Measurements from ENCODE around the gene SAMD8.

The SAMD8 gene

DNA sequence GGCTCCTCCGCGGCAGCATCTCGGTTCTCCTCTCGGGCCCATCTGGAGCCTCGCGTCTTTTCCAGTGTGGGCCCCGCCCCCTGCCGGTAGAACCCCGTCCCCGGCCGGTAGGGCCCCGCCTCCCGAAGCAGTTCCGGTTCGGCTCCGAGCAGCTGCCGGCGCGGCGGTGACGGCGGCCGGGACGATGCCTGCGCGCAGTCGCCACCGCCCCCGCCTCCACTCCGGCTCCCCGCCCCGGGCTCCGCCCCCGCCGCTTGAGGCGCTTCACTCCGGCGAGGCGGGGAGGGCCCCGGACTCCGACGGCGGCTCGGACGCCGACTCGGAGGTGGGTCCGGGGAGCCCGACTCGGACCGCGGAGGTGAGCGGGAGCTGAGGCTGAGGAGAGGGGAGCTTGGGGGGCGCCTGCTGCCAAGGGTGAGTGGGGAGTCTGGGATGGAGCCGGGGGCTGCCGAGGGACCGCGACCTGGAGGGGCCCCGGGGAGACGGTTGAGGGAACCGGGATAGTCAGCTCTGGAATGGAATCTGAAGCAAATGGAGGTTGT is at the start of gene SAMD8:
SAMD8 (plus strand) TSS at position 292 of the 542 bp plus-strand sequence. CDS start 38,873 bp downstream, outside the sequence.
- DNase-seq = peak; percentile 96

DNA sequence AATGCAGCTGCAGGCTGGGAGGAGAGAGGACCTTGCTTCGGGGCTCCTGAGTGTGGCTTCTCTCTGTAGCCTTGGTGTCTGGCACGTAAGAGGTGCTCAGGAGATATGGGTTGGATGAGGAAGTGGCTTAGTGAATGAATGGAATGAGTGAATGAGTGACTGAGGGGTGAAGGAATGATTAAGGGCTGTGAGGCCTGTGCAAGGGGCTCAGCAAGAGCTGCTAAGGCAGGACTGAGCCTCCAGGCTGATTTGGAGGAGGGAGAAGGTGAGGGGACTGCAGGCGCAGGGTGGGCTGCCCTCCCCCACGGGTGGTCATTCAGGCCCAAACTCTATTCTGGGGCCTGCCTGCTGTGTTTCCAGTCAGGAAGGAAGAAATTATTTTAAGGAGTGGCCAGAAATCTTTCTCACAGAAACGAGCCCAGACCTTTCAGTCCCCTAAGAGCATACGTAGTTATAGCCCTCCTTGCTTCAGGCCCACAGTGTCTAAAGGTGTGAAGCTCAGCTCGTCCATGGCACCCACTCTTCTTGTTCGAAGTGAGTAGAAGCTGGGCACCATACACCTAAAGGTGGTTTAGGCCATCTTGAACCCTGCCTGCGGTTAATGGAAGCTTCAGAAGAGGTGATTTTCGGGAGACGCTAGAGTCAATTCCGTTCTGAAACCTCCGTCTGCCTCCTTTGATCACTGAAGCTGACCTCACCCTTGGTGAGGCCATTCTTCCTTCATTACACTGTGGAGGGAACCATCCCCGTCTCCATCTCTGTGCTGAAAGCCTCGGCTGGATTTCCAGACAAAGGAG is 49.5 kb upstream of the SAMD8 start:
- no peak for DNase-seq

- no peak for DNase-seq
Observed at GRCh38 chr10:75062506-75063299, 48.8 kb upstream of the SAMD8 start.

DNA sequence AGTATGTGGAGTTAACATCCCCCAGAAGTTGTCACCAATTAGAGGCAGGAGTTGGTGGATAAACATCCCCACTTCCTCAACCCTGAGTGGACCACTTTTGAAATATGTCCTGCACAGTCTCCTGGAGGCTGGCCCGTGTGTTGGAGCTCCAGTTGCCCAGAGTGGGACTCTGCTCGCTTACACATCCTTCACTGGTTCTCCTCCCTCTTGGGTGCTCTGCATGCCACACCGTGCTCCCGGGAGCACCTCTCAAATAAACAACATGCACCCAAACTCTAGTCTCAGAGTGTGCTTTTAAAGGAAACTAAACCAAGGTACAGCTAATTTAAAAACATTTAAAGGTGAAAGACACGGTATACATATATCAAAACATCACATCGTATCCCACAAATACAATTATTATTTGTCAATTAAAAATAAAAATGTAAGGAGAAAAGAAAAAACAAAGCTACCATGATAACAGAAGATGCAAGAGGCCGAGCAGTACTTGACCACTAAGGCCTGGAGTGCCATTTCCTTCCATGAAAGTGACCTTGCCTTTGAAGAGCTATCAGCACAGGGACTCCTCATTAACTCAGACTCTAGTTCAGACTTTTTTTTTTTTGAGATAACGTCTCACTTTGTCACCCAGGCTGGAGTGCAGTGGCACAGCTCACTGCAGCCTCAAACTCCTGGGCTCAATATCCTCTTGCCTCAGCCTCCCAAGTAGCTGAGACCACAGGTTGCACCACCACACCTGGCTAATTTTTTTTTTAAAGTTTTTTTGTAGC is 47.8 kb upstream of the SAMD8 start:
- no peak for DNase-seq

GRCh38 chr10:75065076-75065475 is 46.4 kb upstream of the SAMD8 start:
- no peak for DNase-seq

DNA sequence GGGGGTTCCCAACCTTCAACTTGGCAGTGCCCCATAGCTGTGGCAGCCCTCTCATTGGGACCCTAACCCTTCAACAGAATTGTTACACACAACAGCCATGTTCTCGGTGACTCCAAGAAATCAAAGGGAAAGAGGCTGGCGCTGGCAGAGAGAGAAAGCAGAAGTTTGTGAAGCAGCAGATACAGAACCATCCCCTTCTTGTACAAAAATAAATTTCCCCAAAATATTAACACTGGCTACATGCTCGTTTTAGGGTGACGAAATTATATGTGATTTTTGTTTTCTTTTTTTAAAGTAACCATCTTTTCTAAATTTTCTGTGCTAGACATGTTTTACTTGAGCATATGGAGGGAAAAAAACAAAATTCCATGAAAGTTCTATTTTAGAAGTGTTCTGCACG is 45.2 kb upstream of the SAMD8 start:
- DNase-seq = no peak

DNA sequence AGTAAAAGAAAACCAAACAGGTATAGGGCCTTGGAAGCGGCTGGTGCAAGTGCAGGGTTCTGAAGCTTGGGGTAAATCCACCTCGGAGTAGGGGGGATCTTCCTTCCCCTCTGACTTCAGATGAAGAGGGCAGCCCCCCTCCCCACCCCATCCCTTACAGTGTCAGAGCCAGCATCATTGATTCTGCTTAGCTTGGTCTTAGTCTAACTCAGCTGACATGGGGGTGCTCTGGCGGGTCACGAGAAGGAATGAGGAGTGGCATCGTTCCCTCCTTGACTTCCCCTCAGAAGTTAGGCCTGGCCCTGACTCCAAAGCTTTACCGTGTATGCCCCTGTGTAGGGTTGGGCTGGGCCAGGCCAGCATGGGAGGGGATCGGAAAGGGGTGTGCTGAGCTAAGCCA is 44.2 kb upstream of the SAMD8 start:
- no peak for DNase-seq

DNA sequence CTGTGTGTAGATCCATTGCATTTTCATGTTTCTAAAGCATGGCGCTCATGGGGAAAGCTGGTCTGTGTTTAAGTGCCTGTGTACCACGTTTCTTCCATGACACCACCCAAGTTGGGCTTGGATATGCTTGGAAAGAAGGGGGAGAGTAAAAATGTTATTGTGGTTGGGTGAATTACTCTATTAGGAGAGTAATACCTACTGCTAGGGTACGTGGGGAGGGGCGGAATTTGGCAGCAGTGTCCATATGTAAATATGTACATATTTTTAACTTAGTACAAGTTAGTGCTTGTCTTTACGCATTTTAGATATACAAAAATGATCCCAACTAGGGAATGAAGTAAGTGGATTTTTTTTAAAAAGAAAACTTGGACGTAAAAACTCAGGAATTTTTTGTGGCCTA is 42.9 kb upstream of the SAMD8 start:
- no peak for DNase-seq

GRCh38 chr10:75070476-75070875 is 41.0 kb upstream of the SAMD8 start:
- no peak for DNase-seq

DNA sequence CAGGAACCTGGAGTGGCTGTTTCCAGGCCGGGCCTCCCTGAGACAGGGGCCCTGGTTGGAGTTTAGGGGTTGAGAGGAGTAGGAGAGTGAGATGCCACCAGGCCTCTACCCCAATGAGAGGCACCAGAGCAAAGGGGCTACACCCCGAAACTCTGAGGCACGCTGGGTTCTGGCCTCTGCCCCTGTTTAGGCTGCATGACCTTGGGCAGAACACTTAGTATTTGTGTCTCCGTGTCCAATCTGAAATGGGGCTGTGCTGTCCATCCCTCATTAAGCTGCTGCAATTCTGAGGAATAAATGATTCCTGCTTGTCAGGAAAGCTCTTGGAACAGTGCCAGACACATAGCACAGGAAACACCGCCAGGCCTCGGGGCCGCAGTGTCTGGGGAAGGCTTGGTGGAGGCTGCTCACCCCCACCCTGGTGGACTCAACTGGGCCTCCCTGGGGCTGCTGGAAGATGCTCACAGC is 40.5 kb upstream of the SAMD8 start:
- no peak for DNase-seq

GRCh38 chr10:75071756-75072155 is 39.7 kb upstream of the SAMD8 start:
- DNase-seq = no peak

DNA sequence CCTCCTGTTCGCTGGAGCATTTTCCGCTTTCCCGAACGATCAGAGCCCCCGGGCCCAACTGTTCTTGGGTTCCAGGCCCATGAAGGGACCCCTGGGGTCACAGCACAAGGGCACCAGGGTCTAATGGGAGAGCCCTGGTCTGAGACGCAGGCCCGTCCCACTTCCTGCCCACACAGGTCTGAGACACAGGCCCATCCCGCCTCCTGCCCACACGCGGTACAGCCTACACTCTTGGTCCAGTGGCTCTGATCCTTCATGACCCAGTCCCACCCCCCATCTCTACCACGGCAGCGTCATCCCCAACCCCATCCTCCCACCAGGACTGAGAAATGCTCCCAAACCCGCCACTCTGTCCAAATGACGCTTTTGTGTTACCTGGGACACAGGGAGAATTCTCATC is 38.7 kb upstream of the SAMD8 start:
- no peak for DNase-seq

DNA sequence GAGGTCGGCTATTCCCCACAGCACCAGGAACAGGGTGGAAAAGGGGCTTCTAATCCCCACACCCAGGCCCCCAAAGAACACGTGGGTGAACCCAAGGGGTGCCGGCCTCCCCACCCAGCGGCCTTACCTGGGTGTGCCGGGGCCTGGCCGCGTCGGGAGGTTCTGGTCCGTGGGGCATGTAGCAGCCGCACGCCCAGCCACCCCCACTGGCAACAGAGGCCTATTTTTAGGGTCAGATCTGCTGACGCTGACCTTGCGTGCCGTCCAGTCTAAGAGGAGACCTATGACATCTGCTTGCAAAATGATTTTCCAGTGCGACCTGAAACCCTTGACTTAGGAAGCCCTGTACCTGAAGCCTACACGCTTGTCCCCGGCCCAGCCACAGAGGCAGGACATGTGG is 38.0 kb upstream of the SAMD8 start:
- DNase-seq = no peak

DNA sequence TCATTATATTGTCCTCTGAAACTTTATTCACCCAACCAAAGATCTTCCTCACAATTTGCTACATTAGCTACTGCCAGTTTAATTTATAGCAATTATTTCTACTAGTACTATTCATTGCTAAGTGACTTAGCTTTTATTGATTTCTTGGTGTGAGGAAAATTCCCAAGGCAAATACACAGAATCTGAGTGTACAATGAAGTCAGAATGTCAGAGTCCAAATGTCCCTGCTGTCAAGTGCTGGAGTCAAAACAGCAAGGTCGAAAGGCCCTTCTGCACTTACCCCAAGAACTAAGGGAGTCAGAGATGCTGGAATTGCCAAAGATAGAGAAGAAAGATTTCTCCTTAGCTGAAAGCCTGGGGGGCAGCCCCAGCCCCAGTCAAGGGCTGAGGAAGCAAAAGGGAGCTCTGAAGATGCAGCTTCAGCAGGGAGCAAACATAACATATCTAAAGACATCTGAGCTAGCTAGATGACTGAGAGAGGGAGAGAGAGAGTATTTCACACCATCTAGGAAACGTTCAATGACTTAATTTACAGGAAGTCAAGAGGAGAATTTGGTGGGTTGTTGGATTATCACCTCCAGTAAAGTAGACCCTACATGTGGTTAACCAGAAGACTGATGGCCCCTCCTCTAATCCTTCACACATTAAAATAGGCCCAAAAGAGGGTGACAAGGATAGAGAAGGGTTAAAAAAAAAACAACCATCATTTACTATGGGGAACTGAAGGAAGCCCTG is 36.6 kb upstream of the SAMD8 start:
- no peak for DNase-seq

GRCh38 chr10:75076348-75076747 is 35.1 kb upstream of the SAMD8 start:
- DNase-seq = no peak

- no peak for DNase-seq
Observed at GRCh38 chr10:75079436-75080083, 31.9 kb upstream of the SAMD8 start.

- DNase-seq = no peak
Observed at GRCh38 chr10:75080554-75080953, 30.9 kb upstream of the SAMD8 start.

GRCh38 chr10:75081379-75081778 is 30.1 kb upstream of the SAMD8 start:
- DNase-seq = no peak

- no peak for DNase-seq
Observed at GRCh38 chr10:75083972-75084833, 27.3 kb upstream of the SAMD8 start.

GRCh38 chr10:75084834-75085384 is 26.5 kb upstream of the SAMD8 start:
- DNase-seq = no peak
